Measurements from ENCODE around the gene MRPL55.
A peak's percentile ranks its signal among the peaks of the same experiment; 100 is the strongest.

MRPL55 gene

DNA sequence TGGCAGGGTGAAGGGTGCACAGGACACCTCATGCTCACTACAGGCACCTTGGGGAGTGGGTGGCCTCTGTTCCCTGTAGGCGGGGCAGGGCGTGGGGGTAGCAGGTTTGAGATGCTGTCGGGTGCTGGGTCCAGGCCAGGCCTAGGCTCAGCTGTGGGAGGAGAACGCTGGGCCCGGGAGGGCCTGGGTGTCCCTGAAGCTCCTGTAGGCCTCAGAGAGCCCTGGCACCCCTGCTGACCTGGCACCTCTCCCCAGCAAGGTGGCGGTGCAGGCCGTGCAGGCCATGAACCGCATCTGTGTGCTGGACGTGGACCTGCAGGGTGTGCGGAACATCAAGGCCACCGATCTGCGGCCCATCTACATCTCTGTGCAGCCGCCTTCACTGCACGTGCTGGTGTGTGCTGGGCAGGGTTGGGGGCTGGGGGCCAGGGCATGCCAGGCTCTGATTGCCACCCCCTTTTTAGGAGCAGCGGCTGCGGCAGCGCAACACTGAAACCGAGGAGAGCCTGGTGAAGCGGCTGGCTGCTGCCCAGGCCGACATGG, 38.1 kb upstream of the MRPL55 start:
- no peak for DNase-seq

DNA sequence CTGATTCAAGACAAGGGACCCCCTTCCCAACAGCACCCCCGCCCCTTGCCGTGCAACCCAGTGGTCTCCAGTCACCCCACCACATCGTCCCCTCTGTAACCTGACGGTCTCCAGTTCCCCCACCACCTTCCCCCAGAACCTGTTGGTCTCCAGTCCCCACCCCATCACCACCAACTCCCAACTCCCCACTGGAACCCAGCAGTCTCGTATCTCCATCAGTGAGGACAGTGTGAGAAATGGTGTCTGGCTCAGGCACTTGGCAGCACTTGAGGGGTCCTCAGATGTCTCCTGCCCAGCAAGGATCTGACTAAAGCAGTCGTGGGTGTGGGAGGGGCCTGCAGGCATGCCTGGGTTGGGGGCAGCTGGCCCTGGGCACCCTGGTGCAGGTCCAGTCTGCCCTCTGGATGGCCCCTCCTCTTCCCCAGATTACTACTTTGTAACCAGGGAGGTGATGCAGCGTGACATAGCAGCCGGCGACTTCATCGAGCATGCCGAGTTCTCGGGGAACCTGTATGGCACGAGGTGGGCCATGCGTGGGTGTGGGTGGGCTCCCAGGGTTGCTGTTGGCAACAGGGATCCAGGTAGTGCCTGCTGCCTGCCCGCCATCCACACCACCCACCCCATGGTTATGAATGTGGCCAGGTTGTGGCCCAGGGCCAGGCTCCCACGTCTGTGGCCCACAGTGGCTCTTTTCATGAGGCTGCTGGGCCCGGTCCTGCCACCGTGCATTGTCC, 37.5 kb upstream of the MRPL55 start:
- DNase-seq = no peak

DNA sequence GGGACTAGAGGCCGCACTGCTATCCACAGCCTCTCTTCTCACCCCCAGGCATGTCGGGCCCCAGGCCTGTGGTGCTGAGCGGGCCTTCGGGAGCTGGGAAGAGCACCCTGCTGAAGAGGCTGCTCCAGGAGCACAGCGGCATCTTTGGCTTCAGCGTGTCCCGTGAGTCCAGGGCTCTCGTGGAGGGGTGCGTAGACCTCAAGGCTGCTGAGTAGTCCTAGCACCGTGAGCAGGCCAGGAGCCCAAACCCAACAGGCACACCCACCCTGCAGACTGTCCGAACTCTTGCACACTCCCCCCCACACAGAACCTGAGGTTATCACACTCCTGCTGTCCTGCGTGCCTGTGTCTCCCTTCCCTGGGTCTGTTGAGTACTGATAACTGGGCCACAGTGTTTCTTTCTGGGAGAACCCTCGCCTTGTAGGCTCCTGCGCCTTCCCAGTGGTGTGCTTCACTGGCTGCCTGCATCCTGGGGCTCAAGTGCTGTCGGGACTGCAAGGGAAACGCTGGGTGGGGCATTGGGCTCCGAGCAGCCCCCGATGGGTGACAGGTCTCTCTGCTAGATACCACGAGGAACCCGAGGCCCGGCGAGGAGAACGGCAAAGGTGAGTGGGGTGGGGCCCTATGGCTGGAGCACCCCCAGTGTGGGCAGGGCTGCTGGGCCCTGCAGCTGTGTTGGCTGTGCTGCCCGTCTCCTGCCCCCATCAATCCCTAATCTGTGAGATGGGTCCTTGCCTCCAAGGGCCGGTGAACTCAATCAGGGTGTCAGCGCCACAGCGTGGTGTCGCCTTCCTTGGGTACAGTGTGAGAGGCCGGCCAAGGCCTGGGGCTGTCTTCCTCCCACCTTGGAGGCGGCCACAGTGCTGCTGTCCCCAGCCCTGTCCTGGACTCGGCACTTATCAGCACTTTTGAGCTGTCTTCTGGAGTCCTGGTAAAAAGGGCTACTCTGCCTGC, 36.6 kb upstream of the MRPL55 start:
- no peak for DNase-seq

DNA sequence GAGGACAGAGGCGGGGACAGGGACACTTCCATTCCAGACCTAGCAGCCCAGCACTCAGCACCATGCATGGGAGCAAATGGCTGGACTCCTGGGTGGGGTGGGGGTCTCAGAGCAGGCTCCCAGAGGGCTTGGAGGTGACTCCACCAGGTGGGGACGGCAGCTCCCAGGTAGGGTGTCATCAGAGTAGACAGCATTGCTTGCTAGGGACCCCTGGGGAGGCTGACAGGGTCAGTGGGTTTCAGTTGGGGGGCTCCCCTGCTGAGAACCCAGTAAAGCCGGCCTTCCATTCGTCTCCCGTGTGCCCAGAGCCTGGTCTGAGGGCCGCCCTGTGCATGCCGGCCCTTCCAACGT, 35.9 kb upstream of the MRPL55 start:
- DNase-seq = no peak

DNA sequence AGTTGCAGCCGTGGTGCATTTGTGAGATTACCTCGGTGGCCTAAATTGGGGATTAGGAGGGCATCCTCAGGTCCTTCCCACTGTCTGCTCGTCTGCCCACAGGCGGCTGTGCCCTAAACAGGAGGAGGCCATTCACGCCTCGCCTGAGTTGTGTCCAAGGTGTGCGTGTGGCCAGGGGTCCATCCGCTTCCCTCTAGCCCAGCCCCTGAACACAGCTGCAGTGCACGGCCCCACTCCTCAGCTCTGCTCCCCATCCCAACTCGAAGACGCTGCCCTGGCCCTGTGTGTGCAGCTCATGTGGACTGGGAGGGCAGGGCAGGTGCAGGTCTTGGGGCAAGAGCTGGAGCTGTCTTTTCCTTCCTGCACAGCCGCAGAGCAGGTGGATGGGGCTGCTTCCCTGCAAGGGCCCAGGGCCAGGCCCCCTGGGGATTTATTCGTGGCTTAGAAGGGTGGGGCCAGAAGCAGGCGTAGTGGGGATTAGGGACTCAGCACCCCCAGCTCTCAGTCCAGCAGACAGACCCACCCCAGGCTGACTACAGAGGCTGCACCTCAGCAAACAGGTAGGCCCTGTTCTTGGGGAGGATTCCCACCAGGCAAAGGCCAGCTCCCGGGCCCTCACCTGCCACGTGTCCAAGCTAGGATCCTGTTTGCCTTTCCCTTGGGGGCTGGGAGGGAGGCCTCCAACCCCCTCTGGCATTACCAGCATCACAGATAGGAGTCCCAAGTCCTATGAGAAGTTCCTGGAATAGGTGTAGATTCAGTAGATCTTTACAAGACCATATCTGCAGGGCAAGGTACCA, 35.3 kb upstream of the MRPL55 start:
- no peak for DNase-seq

DNA sequence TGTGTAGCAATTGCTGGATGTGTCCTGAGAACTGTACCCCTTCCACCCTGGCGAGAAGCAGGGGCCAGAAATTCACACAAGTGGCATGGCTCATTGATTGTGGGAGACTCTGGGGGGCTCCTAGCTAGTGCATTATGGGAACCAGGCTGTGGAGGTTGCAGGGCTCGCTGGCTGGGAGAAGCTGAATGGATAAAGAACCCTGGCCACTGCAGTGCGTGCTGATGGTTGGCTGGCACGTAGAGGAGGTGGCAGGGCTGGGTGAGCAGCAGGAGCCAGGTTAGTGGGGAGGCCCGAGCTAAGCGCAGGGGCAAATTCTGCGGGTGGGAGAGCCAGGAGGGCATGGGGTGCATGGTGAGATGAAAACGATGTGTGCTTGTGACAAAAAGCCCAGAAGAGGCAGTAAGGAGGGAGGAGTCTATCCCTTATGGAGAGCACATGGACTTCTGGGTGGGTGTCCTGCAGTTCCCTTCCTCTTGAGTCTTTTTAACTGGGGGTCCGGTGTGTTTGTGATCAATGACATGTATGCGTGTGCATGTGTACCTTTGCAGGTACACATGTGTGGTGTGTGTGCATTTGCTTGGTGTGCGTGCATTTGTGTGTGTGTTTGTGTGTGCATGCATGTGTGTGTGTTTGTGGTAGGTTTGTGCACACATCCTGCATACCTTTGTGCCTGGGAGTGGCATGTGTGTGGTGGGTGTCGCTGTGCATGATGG, 34.5 kb upstream of the MRPL55 start:
- DNase-seq = no peak

DNA sequence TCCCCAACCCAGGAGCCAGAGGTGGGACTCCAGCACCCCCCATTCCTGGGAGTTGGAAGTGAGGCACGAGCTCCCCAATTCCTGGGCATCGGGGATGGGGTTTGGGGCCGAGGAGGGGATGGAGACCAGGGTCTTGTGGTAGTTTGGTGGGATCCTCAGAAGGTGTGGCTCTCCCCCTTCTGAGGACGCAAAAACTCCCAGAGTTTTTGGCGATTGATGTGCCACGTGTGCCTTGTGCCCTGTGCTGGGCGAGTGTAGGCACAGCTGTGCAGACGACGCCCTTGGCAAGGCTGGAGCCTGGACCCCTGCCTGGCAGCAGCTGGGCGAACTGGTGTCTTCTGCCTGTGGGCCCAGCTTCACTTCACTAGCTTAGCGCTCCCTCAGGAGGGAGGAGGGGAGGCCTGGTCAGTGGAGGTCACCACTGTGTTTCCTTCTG, 33.6 kb upstream of the MRPL55 start:
- no peak for DNase-seq

DNA sequence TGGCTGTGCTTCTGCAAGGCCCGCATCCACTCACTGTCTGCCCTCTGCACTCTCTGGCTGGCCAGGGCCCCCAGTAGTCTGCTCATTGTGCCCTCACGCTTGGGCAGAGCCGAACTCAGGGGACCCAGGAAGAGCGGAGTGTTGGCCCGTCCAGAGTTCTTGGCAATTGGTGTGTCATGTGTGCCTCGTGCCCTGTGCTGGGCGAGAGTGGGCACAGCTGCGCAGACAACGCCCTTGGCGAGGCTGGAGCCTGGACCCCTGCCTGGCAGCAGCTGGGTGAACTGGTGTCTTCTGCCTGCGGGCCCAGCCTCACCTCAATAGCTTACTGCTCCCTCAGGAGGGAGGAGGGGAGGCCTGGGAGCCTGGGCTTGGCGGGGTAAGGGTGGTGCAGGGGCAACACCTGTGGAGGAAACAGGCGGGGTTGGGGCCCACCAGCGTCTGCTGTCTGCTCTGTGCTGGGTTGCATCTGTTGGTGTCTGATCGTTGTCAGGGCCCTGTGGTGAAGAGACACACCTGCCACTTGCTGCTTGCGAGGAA, 33.1 kb upstream of the MRPL55 start:
- DNase-seq = no peak

DNA sequence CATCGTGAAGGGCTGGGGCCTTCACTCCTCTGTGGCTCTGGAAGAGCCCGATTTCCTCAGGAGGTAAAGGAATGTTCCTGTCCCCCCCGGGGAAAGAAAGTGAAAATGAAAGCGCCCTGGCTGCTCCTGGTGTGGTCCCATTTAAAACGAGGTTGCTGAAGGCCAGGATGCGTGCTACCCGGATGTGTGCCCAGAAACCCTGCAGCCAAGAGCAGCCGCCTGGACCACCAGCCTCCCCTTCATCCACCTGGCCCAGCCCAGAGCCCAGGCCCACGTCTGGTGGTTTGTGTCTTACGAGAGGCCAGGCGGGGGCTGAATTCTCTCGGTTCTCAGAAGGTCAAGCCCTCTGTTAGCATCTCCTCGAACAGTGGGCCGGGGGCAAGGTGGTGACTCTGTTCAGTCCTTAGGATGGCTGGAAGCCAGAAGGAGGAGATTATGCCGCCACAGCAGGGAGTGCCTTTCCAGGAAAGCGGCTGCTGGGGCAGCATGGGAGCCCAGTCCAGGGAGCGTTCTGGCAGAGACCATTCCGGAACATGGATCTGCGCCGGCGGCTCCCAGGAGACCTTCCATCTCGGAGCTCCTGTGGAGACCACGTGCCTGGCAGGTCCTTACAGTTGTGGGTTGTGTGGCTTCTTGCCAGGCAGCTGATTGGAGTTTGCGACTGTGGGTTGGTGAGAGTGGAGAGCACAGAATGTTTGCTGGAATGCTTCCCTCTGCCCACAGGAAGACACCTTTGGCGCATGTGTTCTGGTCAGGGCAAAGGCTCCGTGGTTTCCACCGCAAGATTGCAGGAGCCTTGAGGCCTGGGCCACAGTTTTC, 32.3 kb upstream of the MRPL55 start:
- DNase-seq = no peak

DNA sequence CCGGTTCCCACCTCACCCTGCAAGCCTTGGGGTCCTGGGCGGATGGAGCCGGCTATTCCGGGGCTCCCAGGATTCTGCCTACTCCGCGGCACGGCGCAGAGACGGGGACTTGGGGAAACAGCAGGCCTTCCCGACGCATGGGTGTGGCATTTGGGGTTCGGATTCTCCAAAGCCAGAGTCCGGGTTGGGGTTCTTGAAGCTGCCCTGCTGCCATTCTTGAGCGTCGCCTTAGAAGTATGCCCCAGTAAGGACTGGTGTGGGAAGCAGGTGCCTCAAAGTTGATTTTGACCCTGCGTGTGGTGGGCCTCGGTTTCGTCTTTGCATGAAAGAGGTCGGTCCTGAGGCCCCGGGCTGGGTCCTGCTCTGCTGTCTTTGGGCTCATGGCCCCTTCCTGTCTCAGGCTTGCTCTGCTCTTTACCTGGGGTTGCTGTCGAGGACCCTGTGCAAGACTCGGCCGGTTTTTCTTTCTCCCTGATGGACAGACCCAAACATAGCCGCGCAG, 31.7 kb upstream of the MRPL55 start:
- DNase-seq = no peak

DNA sequence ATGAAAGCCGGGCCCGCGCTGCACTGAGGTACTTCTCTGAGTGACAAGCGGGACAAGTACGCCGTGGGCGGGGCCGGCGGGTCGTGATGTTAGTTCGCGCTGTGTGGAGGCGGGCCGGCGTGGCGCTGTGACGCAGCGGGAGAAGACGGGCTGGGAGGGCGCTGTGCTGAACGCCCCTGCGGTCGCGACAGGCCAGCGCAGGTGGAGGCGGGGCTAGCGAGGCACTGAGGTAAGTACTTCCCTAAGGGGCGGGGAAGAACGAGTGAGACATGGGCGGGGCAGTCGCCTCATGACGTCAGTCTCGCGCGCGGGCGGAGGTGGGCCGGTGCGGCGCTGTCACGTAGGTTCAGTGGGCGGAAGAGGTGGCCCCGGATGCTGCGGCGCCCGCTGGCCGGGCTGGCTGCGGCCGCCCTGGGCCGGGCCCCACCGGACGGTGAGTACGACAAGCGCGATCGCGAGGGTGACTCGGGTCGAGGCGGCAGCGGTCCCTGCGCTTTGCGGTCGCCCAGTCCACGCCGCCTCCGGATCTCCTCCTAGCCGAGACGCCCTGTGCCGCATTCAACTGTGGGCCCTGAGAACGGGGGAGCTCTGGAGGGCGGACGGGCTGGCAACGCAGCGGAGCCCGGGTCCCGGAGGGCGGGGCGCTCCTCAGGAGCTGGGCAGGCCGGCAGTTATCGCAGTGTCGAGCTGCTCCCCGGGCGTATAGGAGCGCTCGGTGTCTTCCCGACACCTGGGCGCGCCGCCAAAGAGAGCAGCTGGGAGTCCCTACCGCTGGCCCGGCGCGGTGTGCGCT, 31.0 kb upstream of the MRPL55 start, which contains the start of gene GUK1:
GUK1 (plus strand) TSS at position 349 of the 793 bp plus-strand sequence; CDS start at position 373, 24 bp downstream.
- peak; percentile 99 to 100 (median 100) for DNase-seq

DNA sequence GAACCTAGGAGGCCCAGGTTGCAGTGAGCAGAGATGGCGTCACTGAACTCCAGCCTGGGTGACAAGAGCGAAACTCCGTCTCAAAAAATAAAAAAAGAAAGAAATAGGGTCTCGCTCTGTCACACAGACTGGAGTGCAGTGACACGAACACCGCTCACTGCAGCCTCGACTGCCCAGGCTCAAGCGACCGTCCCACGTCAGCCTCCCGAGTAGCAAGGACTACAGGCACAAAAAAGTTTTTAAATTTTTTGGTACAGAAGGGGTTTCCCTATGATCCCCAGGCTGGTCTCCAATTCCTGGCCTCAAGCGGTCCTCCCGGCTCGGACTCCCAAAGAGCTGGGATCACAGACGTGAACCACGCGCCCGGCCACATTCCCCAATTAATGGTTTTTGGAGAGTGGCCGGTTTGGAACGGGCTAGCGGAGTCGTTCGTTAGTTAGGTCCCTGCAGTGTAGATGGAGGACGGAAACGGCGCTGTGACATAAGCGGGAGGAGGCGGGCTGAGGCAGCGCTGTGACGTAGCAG, 30.4 kb upstream of the MRPL55 start:
- no peak for DNase-seq

DNA sequence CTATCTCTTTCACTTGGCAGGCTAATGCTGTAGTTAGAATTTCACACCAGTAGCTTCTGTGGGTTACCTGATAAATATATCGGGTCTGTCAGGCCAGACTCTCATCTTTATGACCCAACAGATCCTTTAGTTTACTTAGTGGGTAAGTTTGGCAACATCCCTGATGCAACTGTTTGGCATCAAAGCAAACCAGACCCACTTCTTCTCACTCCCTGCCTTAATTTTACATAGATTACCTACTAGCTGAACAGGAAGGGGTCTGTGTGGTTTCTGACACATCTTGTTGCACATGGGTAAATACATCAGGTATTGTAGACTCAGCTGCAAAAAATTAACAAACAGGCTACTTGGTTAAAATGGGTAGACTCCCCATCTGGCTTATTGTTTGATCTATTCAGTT, 27.8 kb upstream of the MRPL55 start:
- no peak for DNase-seq

DNA sequence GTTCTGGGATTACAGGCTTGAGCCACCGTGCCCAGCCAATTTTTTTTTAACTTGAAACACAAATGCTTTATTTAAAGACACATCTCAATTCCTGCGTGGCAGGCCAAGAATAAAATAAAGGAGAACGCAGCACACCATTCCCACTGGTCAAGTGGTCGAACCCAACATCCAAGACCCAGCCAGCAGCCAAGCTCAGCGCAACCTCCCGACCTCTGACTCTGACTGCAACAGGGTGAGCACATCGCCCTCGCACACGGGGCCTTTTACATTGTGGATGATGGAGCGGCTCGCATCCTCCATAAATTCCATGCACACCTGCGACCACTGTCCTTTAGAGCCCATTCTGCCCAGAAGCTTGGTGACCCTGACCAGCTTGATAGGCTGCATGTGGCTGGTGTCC, 25.5 kb upstream of the MRPL55 start:
- no peak for DNase-seq

DNA sequence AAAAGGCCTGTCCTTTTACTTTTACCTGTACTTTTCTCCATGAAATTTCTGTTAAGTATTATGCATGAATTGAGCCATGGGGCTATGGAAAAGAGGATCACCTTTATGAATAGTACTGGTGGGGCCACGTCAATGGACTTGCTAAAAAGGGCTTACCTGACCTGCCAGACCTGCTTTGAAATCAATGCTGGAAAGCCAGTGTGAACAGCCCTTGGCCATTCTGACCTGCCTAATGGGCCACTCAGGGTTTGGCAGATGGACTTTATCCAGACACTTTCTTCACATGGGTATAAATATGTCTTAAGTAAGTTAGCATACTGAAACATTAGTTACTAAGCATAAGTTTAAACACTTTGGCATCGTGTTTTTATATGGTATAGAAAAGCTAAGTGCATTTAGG, 22.7 kb upstream of the MRPL55 start:
- no peak for DNase-seq

DNA sequence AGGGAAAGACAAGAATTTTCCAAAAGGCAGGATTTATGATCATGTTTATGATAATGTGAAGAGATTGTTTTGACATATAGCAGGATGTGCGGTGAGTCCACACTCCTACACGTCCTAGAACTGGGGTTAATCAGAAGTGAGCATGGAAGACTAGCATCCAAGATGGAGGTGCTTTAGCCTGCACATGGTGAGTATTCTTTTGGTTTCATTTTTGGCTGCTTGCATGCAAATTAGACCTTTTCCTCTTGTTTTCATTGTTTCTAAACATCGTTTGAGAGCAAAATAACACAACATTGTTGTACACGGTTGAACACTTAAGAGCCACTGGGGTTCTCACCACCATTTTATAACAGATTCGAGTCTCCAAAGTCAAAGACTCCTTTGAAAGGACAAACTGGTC, 16.1 kb upstream of the MRPL55 start:
- no peak for DNase-seq

DNA sequence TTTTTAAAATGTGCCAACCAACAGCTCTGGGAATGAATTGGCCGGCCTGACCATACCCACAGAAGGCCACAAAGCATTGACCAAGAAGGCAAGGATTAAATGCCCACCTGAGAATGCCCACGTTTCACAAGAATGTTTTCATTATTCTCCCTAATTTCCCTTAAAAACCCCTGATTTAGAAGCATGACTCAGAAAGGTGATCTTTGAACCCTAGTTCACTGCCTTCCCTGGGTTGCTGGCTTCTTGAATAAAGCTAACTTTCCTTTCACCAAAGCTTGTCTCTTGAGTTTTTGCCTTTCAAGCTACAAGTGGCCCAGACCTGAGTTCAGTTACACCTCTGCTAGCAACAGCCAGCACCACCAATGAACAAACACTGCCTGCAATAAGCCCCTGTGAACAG, 14.4 kb upstream of the MRPL55 start:
- no peak for DNase-seq

DNA sequence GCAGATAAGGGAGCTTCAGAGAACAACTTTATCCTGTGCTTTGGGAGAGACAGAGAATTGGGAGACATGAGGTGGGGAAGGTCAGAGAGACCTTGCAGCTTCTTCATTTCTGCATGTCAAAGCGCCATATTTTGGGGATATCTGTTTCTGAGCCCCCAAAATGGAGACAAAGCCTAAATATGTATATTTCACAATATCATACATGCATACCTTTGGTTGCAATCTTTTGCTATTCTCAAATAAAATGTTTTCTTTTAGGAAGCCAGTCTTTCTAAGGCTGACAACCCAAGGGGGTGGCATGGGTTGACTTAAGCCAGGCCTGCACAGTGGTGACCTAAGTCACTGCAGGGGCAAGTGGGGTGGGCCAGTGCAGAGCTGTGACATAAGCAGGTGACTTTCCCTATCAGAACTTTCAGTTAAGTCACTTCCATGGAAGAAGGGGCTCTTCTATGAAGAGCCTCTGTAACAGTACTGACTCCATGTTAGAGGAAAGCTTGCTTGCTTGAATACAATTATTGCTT, 13.9 kb upstream of the MRPL55 start:
- DNase-seq = no peak

DNA sequence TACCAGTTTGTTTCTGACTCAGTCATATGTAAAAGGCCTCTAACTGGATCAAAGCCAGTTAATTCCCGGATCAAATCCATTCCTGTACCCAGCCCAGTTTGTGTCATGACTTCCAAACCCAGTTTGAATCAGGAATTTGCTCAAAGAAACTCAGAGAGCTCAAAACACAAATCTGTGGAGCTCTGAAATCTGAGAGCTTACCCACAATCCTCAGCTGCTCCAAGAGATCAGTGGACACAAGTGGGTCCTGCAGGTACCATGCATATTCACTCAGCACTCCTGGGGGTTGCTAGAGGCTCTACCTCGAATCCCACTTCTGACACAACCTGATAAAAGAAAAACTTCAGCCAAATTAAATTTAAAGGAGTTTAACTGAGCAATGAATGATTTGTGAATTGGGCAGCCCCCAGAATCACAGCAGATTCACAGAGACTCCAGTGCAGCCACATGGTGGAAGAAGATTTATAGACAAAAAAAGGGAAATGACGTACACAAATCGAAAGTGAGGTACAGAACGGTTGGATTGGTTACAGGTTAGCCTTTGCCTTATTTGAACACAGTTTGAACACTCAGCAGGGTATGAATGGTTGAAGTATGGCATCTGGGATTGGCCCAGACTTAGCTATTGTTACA, 11.9 kb upstream of the MRPL55 start:
- DNase-seq = no peak
